GM12878 (cell line): ENCODE measurements around the gene TRIP4. TPM values are rescaled to one million over a fixed set of nuclear protein-coding genes. Genes with fewer than 3 reads are reported as not detected.

Experiments used
- ATAC-seq: fragments of 200-7000 bp; cut with Tn5 transposase; 3 replicates; pipeline ENCODE4 v1.9.1; 2020; ENCODE audit warnings: mild to moderate bottlenecking, moderate library complexity
- BruUV-seq: library from RNA; stranded (reverse); fragments of 400-500 nt; replicated peaks from 2 replicates; lab custom pipeline; 2021; lab: Mats Ljungman, UMichigan
- CTCF ChIA-PET: fragments of 300-600 bp; sonication (Branson Sonifier 250); formaldehyde crosslinking; extraction: SDS; loops from one replicate; lab custom pipeline; 2021; ENCODE audit warnings: inconsistent platforms; lab: Yijun Ruan, JAX
- POLR2A ChIA-PET: fragments of 350-600 bp; formaldehyde crosslinking; extraction: SDS; loops from one replicate; lab custom pipeline; 2021; ENCODE audit warnings: inconsistent platforms; lab: Charles Lee
- RAD21 ChIA-PET: fragments of 300-600 bp; sonication (Branson Sonifier 250); formaldehyde crosslinking; loops from one replicate; lab custom pipeline; 2023; ENCODE audit warnings: antibody characterized with exemption; ENCODE audit not compliant: unreplicated experiment; lab: Charles Lee
- SMC1A ChIA-PET: fragments of 300-600 bp; sonication (Branson Sonifier 250); formaldehyde crosslinking; loops from one replicate; lab custom pipeline; 2023; ENCODE audit not compliant: unreplicated experiment, uncharacterized antibody; lab: Charles Lee
- DNase-seq: peaks from one replicate; pipeline ENCODE4 v3.0.0-alpha.2; 2011; ENCODE audit warnings: low read depth, low spot score
- FAIRE-seq: peaks from 3 replicates; lab custom pipeline; 2011; peaks lifted over from hg19 to GRCh38; lab: Jason Lieb, UNC
- H2AFZ ChIP-seq: 2 replicates; pipeline ENCODE4 v1.6.0; 2011; ENCODE audit warnings: low read depth, low read length, control low read depth; ENCODE audit not compliant: control insufficient read depth
- H3K27ac ChIP-seq: 2 replicates; pipeline ENCODE4 v1.5.1; 2011; ENCODE audit warnings: control low read depth; ENCODE audit not compliant: control insufficient read depth, insufficient read depth
- H3K27me3 ChIP-seq, 2 experiments: replicated peaks in 1 of 2; 2 replicates each; pipeline versions ENCODE4 v1.6.0 to v1.6.1; 2011; ENCODE audit warnings: low read length in 1 of 2; ENCODE audit not compliant: control insufficient read depth in 2 of 2, insufficient read depth in 2 of 2
- H3K36me3 ChIP-seq, 2 experiments: 2 replicates each; pipeline ENCODE4 v1.5.1; 2011; ENCODE audit warnings: low read length in 1 of 2; ENCODE audit not compliant: control insufficient read depth in 2 of 2, insufficient read depth in 2 of 2
- H3K4me1 ChIP-seq: 2 replicates; pipeline ENCODE4 v1.6.1; 2011; ENCODE audit warnings: mild to moderate bottlenecking, low read length, moderate library complexity, mixed read lengths; ENCODE audit not compliant: control insufficient read depth, insufficient read depth
- H3K4me2 ChIP-seq: 2 replicates; pipeline ENCODE4 v1.6.0; 2011; ENCODE audit warnings: control low read depth; ENCODE audit not compliant: control insufficient read depth, insufficient read depth
- H3K4me3 ChIP-seq: fragments of 200-600 bp; sonication (generic); 2 replicates; pipeline ENCODE4 v1.5.1; 2016
- H3K79me2 ChIP-seq: 2 replicates; pipeline ENCODE4 v1.6.0; 2011; ENCODE audit warnings: low read length; ENCODE audit not compliant: control insufficient read depth, insufficient read depth
- H3K9ac ChIP-seq: 2 replicates; pipeline ENCODE4 v1.8.0; 2011; ENCODE audit warnings: low read length, control low read depth, mixed read lengths; ENCODE audit not compliant: control insufficient read depth, insufficient read depth
- H3K9me3 ChIP-seq: replicated peaks from 3 replicates; pipeline ENCODE4 v1.5.1; 2011; ENCODE audit warnings: mild to moderate bottlenecking, low read length; ENCODE audit not compliant: control insufficient read depth, insufficient read depth
- H4K20me1 ChIP-seq: 2 replicates; pipeline ENCODE4 v1.6.0; 2011; ENCODE audit not compliant: control insufficient read depth, insufficient read depth
- BHLHE40 ChIP-seq, 2 experiments: fragments of 450-650 bp in 1 of 2; IDR thresholded peaks; 2 replicates each; pipeline ENCODE4 v1.6.1; 2011 to 2017; ENCODE audit warnings: low read depth in 2 of 2, borderline replicate concordance in 1 of 2, improper control_type of control experiment in 1 of 2, low read length in 1 of 2, mild to moderate bottlenecking in 1 of 2
- CHD2 ChIP-seq: IDR thresholded peaks from 2 replicates; pipeline ENCODE4 v1.6.1; 2011; ENCODE audit warnings: low read depth, low read length, improper control_type of control experiment, borderline replicate concordance
- DPF2 ChIP-seq: fragments of 450-650 bp; IDR thresholded peaks from 2 replicates; pipeline ENCODE4 v1.6.1; 2017; ENCODE audit warnings: mild to moderate bottlenecking
- E2F4 ChIP-seq: IDR thresholded peaks from 2 replicates; pipeline ENCODE4 v1.6.1; 2012; ENCODE audit warnings: low read depth, low read length, improper control_type of control experiment
- FOS ChIP-seq: IDR thresholded peaks from 3 replicates; pipeline ENCODE4 v1.6.1; 2011; ENCODE audit warnings: borderline replicate concordance; ENCODE audit not compliant: insufficient read length; ENCODE audit errors: extremely low read depth
- GATAD2B ChIP-seq: fragments of 450-650 bp; conservative IDR thresholded peaks from 2 replicates; pipeline ENCODE4 v1.6.1; 2017; ENCODE audit warnings: low read depth, mild to moderate bottlenecking, moderate library complexity
- HDGF ChIP-seq: fragments of 450-650 bp; IDR thresholded peaks from 2 replicates; pipeline ENCODE4 v1.6.1; 2016; ENCODE audit warnings: antibody characterized with exemption
- PML ChIP-seq: IDR thresholded peaks from 2 replicates; pipeline ENCODE4 v1.6.1; 2012; ENCODE audit warnings: low read length, inconsistent platforms
- POLR2A ChIP-seq: IDR thresholded peaks from 2 replicates; pipeline ENCODE4 v1.6.1; 2011; ENCODE audit warnings: low read depth, mild to moderate bottlenecking, low read length
- SP1 ChIP-seq: IDR thresholded peaks from one replicate; pipeline ENCODE4 v1.6.1; 2011; ENCODE audit warnings: low read depth, low read length
- SPI1 ChIP-seq: IDR thresholded peaks from 2 replicates; pipeline ENCODE4 v1.6.1; 2011; ENCODE audit warnings: low read depth, mild to moderate bottlenecking, low read length, moderate library complexity, borderline replicate concordance; ENCODE audit not compliant: insufficient read depth
- SREBF2 ChIP-seq: IDR thresholded peaks from 2 replicates; pipeline ENCODE4 v1.6.1; 2012; ENCODE audit warnings: mild to moderate bottlenecking, low read length
- STAT1 ChIP-seq: fragments of 450-650 bp; conservative IDR thresholded peaks from 2 replicates; pipeline ENCODE4 v1.6.1; 2014; ENCODE audit warnings: antibody characterized with exemption, mild to moderate bottlenecking
- TAF1 ChIP-seq: IDR thresholded peaks from 2 replicates; pipeline ENCODE4 v1.6.1; 2011; ENCODE audit warnings: mild to moderate bottlenecking, low read depth, low read length, borderline replicate concordance
- WRNIP1 ChIP-seq: IDR thresholded peaks from 2 replicates; pipeline ENCODE4 v1.6.1; 2011; ENCODE audit warnings: low read depth, low read length, improper control_type of control experiment, borderline replicate concordance
- ZZZ3 ChIP-seq: IDR thresholded peaks from 2 replicates; pipeline ENCODE4 v1.6.1; 2011; ENCODE audit warnings: low read depth; ENCODE audit not compliant: control insufficient read depth, insufficient read length
- WGBS: methylation state at CpG from one replicate; pipeline ENCODE4 v1.1.6; 2016; ENCODE audit warnings: low lambda C conversion rate; ENCODE audit not compliant: insufficient replicate concordance, insufficient coverage; ENCODE audit errors: missing lambda C conversion rate; 5-methylcytosine and 5-hydroxymethylcytosine counted together
- in situ Hi-C: fragments of 300-500 bp; cut with MboI; formaldehyde crosslinking; loops from 9 replicates; pipeline ENCODE4 v1.14.3; 2018; ENCODE audit warnings: mixed read lengths
- intact Hi-C: fragments of 100-400 bp; cut with micrococcal nuclease; formaldehyde crosslinking; loops from one replicate; pipeline ENCODE4 v1.14.2; 2022; ENCODE audit not compliant: unreplicated experiment
- polyA plus RNA-seq, 11 experiments: library from polyadenylated mRNA; depleted of rRNA in 4 of 11; unstranded in 6 of 11; stranded (reverse) in 5 of 11; fragments of >200 nt; fragmentation: Nextera tagmentation in 4 of 11; fragmentation: Illumina TruSeq in 1 of 11; extraction: Ambion mirVana in 4 of 11; extraction: Trizol in 1 of 11; gene quantifications; 1 replicate in 1 of 11; 2 replicates in 10 of 11; pipeline versions ENCODE4 v1.2.1 to v1.2.3, GENCODE V29; 2011 to 2016; ENCODE audit warnings: inconsistent platforms in 2 of 11, missing spikeins in 2 of 11, low read depth in 1 of 11
- total RNA-seq, 4 experiments: library from RNA; depleted of rRNA in 3 of 4; stranded (reverse); fragments of >200 nt in 3 of 4; fragmentation: Illumina TruSeq in 1 of 4; extraction: Trizol in 1 of 4; gene quantifications; 2 replicates each; pipeline versions ENCODE4 v1.2.1 to v1.2.3, GENCODE V29; 2013 to 2021
- TF ChIP-seq, protein P1 (sequence below): fragments of 450-650 bp; IDR thresholded peaks from 2 replicates; pipeline ENCODE4 v1.6.1; 2017; ENCODE audit warnings: low read depth, mild to moderate bottlenecking, moderate library complexity
- TF ChIP-seq, protein P2 (sequence below): fragments of 450-650 bp; IDR thresholded peaks from 2 replicates; pipeline ENCODE4 v1.6.1; 2014; ENCODE audit warnings: mild to moderate bottlenecking

The TRIP4 gene
- total and polyA plus RNA-seq, 10 of the 15 experiments (the other 5 are each of a cell fraction or from before 2014, with no cell fraction given) = 6.4 to 24.5 (median 20.0) TPM

GRCh38 chr15:64381000-64381751 is 6.5 kb upstream of the TRIP4 start, which contains the start of gene PCLAF:
TSS of gene PCLAF (minus strand) at chr15:64381441. CDS start at chr15:64381371, 70 bp downstream.
- SMC1A ChIA-PET = interaction anchor here (1.0 kb wide), 1 partner anchor 8 kb away, joined by 6 read pairs; no protein-coding TSS in a partner anchor
- H3K27me3 ChIP-seq = no peaks in the 10 kb centered on the region
- H3K36me3 ChIP-seq = no peaks in the 10 kb centered on the region; a peak in 1 of 4 replicates
- peak within 1 kb of the TSS; percentile 80 for H3K27ac ChIP-seq
- in situ Hi-C loops (no loop called here), intact Hi-C loops (loop anchor here (10.0 kb wide), 2 partner anchors 166 to 286 kb away; partner anchors contain the start of genes CIAO2A and SNX1)
- H4K20me1 ChIP-seq = no peaks in the 10 kb centered on the region
- peaks cover 24% of the 10 kb centered on the region for H3K79me2 ChIP-seq
- CTCF ChIA-PET = interaction anchor here (0.6 to 1.3 kb wide), 2 partner anchors 82 to 228 kb away, joined by 3 read pairs; no protein-coding TSS in a partner anchor
- 0 out of 2 replicates have a peak, but pooled peaks cover 3% of the 10 kb centered on the region for H3K4me1 ChIP-seq
- H2AFZ ChIP-seq = peak within 1 kb of the TSS; percentile 96
- WGBS = under 1% methylated on average over 38 of the region's 38 CpGs
- FAIRE-seq = peak; percentile 98
- DNase-seq = peak; percentile 88
- H3K9ac ChIP-seq = peak within 1 kb of the TSS; percentile 85
- RAD21 ChIA-PET = interaction anchor here (0.7 kb wide), 1 partner anchor 96 kb away, joined by 3 read pairs; no protein-coding TSS in a partner anchor
- peak; percentile 99 for ATAC-seq
- BruUV-seq = TSS peak; percentile 78
- H3K9me3 ChIP-seq = no peaks in the 10 kb centered on the region
- POLR2A ChIA-PET = interaction anchor here (0.6 to 1.0 kb wide), 3 partner anchors 135 to 217 kb away, joined by 3 to 6 read pairs (median 3); no protein-coding TSS in a partner anchor
- H3K4me3 ChIP-seq = peak within 1 kb of the TSS; percentile 80
- peak within 1 kb of the TSS; percentile 85 for H3K4me2 ChIP-seq
- TF ChIP-seq, protein P1, sequence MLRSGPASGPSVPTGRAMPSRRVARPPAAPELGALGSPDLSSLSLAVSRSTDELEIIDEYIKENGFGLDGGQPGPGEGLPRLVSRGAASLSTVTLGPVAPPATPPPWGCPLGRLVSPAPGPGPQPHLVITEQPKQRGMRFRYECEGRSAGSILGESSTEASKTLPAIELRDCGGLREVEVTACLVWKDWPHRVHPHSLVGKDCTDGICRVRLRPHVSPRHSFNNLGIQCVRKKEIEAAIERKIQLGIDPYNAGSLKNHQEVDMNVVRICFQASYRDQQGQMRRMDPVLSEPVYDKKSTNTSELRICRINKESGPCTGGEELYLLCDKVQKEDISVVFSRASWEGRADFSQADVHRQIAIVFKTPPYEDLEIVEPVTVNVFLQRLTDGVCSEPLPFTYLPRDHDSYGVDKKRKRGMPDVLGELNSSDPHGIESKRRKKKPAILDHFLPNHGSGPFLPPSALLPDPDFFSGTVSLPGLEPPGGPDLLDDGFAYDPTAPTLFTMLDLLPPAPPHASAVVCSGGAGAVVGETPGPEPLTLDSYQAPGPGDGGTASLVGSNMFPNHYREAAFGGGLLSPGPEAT = peak; percentile 70
- TF ChIP-seq GATAD2B (peak; percentile 34; the same call in 1 of the 2 replicates), TAF1 (0 out of 2 replicates have a peak, but pooled peaks have one; percentile 30), SP1 (peak; percentile 99), HDGF (peak; percentile 24; the same call in 1 of the 2 replicates), STAT1 (no peak), ZZZ3 (no peak), POLR2A (peak; percentile 85), WRNIP1 (no peak), SREBF2 (no peak), FOS (peak; percentile 89), E2F4 (peak; percentile 98), BHLHE40 (IDR thresholded peaks at IDR 0.05; ENCODE audit: borderline replicate concordance in 1 of 2, low read depth in 2 of 2, low read length in 1 of 2) (0 out of 4 replicates have a peak, but pooled peaks of 1 of the 2 experiments have one; percentile 4), DPF2 (peak; percentile 67), SPI1 (0 out of 2 replicates have a peak, but pooled peaks have one; percentile 27), CHD2 (peak; percentile 95), PML (peak; percentile 72; the same call in 1 of the 2 replicates)
- TF ChIP-seq, protein P2, sequence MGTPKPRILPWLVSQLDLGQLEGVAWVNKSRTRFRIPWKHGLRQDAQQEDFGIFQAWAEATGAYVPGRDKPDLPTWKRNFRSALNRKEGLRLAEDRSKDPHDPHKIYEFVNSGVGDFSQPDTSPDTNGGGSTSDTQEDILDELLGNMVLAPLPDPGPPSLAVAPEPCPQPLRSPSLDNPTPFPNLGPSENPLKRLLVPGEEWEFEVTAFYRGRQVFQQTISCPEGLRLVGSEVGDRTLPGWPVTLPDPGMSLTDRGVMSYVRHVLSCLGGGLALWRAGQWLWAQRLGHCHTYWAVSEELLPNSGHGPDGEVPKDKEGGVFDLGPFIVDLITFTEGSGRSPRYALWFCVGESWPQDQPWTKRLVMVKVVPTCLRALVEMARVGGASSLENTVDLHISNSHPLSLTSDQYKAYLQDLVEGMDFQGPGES = peak; percentile 96
